ENCODE data around the gene RPP25L. TPM values are rescaled to one million over a fixed set of nuclear protein-coding genes. Genes with fewer than 3 reads are reported as not detected.

The RPP25L gene
- total RNA-seq, 3 donors from 2014 or later, result 28.5 to 37.9 (median 36.4) TPM

DNA sequence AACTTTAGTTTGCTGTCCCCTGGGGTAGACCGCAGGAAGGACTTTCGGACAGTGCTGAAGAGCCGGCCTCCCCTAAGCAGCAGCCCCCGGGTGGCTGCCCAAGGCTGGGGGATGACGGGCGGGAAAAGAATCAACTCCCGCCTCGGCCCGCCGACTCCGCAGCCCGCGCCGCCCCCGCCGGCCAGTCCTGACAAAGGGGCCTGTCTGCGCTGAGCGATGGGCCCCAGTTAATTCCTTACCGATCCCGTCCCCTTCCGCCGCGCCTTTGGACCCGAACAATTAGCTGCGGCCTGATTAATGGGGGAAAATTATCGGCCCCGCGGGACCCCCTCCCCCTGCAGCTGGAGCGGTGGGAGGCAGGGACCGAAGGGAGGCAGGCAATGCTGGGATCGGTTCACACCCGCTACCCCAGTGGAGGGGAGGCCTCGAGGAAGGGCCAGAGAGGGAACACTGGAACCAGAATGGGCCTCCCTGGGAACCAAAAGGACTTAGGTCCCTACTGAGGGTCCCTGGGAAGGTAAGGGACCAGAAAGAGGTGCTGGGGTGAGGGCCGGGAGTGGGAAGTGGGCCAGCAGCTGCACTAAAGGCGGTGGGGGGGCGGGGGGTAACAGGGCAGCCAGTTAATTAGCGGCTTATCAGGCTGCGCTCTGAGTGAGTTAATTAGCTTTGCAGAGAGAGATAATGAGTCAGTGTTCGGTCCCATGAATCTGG lies 12.7 kb upstream of the RPP25L start:
- H3K4me3 ChIP-seq, result no peak overlapping the region
- no peaks in the 10 kb centered on the region for H3K9me3 ChIP-seq
- intact Hi-C loops (cut with DNase I; ENCODE audit: low total_unique reads), result no loop called here
- no peaks in the 10 kb centered on the region for H3K36me3 ChIP-seq
- H3K4me1 ChIP-seq, result peaks cover 0 to 2% of the 10 kb centered on the region in 2 donors
- peaks cover 6 to 53% of the 10 kb centered on the region in 2 donors for H3K27me3 ChIP-seq
- no peak overlapping the region for H3K27ac ChIP-seq
- DNase-seq (ENCODE audit: low spot score in 2 of 2), result no peak
- TF ChIP-seq, protein P1, sequence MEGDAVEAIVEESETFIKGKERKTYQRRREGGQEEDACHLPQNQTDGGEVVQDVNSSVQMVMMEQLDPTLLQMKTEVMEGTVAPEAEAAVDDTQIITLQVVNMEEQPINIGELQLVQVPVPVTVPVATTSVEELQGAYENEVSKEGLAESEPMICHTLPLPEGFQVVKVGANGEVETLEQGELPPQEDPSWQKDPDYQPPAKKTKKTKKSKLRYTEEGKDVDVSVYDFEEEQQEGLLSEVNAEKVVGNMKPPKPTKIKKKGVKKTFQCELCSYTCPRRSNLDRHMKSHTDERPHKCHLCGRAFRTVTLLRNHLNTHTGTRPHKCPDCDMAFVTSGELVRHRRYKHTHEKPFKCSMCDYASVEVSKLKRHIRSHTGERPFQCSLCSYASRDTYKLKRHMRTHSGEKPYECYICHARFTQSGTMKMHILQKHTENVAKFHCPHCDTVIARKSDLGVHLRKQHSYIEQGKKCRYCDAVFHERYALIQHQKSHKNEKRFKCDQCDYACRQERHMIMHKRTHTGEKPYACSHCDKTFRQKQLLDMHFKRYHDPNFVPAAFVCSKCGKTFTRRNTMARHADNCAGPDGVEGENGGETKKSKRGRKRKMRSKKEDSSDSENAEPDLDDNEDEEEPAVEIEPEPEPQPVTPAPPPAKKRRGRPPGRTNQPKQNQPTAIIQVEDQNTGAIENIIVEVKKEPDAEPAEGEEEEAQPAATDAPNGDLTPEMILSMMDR (IDR thresholded peaks at IDR 0.05), result no peak

DNA sequence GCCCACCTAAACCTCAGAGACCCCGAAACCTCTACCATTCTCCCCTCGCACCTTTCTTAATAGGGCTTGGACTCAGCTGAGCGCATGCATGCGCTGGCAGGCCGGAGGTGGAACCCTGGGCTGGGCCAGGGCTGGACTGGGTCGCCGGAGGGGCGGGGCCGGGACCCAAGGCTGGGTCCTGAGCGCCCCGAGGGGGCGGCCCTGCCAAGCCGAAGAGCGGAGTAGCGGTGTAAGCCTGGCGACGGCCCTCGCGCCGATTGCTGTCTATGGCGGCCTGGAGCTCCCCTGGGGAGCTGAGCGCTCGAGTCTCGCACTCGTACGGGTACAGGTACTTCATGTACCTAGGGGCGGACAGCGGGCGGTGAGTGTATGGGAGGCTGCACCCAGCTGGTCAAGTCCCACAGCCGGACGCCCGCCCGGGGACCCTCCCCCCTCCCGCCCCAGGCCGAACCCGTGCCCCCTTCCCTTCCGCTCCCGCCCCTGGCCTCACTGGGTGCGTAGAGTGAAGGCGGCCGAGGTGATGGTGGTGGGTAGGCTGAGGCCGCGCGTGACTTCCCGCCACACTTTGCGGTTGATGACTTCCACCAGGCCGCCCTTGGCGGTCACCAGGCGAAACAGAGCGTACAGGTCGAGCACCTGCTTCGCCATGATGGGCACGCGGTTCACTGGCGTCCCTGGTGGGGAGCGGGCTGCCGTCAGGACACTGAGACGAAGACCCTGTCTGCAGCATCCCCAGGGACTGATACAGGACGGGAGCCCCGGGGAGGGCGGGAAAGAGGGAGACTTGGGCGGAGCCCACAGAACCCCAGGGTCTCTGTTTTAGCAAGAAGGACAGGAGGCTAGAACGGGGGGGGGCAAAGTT lies 11.7 kb upstream of the RPP25L start:
- H3K4me1 ChIP-seq, result peaks cover 0 to 8% of the 10 kb centered on the region in 2 donors
- TF ChIP-seq, protein P1 (IDR thresholded peaks at IDR 0.05), result no peak
- TF ChIP-seq POLR2AphosphoS5 (IDR thresholded peaks at IDR 0.05) (no peak), POLR2A (IDR thresholded peaks at IDR 0.05) (no peak)

DNA sequence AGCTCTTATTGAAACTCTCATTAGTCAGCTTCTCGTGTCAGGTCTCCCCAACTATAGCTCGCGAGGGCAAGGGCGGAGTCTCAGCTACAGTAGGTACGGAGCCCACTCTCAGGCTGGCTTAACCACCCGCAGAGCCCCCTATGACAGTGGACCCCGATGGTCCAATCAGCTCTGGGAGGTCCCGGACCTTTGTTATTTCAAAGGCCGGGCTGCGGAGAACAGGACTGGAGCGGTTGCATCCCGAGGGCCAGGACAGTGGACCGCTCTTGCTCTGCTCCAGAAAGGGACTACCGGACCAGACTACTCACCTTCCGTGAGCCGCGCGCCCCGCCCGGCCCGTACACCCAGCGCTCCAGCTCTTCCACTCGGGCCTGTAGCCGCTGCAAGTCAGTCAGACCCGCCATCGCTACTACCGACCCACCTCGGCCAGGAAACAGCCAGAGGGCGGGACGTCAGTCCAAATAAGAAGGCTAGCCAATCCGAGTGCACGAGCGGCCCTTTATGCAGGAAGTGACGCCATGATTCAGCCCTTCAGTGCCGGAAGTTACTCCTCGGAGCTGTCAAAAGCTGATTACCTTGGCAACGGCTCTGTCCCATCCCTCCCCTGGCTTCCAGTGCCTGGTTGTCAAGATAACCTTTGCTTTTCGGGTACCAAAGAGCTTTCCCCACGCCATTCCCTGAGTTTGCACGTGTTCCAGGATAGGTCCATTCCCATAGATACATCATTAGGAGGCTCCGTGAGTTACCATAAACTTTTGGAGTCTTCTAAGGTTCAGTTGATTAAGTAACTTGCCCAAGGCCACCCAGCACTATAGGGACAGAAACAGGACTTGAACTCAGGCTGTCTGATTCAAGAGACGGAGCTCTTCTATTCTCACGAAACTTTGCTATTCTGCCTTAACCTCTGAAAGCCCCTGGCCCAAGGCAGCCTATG lies 8.4 kb upstream of the RPP25L start, which contains the start of gene DCTN3:
TSS of gene DCTN3 (minus strand) at position 435 of the 934 bp plus-strand sequence. CDS start at position 404, 31 bp downstream.
- TF ChIP-seq POLR2A (IDR thresholded peaks at IDR 0.05), result no peak
- TF ChIP-seq, protein P1 (IDR thresholded peaks at IDR 0.05), result no peak
- peak; percentile 22 to 60 (median 25) for TF ChIP-seq POLR2AphosphoS5 (IDR thresholded peaks at IDR 0.05)
- H3K27me3 ChIP-seq, result peaks cover 0 to 26% of the 10 kb centered on the region in 2 donors
- intact Hi-C loops (cut with DNase I; ENCODE audit: low total_unique reads), result no loop called here
- DNase-seq (ENCODE audit: low spot score in 2 of 2), result peak; percentile 91 to 94
- H3K4me3 ChIP-seq, result peak within 1 kb of the TSS; percentile 76 to 84 (median 76)
- peak within 1 kb of the TSS; percentile 45 to 67 for H3K27ac ChIP-seq
- peaks cover 0 to 8% of the 10 kb centered on the region in 2 donors for H3K4me1 ChIP-seq
- H3K36me3 ChIP-seq, result peaks cover 11% of the 10 kb centered on the region
- no peaks in the 10 kb centered on the region for H3K9me3 ChIP-seq

More for the DNA sequence above, 11.7 kb upstream of the RPP25L start:
- intact Hi-C loops (cut with DNase I; ENCODE audit: low total_unique reads), result no loop called here
- H3K27me3 ChIP-seq, result peaks cover 6 to 53% of the 10 kb centered on the region in 2 donors
- H3K36me3 ChIP-seq, result no peaks in the 10 kb centered on the region
- no peak for DNase-seq (ENCODE audit: low spot score in 2 of 2)
- peak overlapping the region in 1 of 3 donors; percentile 43 for H3K4me3 ChIP-seq
- no peaks in the 10 kb centered on the region for H3K9me3 ChIP-seq
- H3K27ac ChIP-seq, result no peak overlapping the region

DNA sequence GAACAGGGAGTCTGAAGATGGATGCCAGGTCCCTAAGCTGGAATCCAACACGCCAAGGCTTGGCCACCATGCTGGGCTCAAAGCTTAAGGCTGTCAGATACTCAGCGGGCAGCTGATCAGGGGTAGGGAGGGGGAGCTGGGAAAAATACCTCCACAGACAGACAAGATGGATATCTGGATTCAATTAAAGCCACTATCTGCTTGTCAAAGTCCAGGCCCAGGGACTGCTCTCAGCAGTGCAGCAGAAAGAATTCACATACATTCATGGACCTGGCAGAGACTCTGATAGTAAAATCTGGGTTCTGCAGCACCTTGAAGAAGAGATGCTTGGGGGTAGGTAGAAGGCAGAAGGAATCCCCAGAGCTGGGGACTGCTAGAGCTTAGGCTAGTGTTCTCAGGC lies 3.2 kb upstream of the RPP25L start:
- no peak for DNase-seq (ENCODE audit: low spot score in 2 of 2)
- no peak overlapping the region for H3K27ac ChIP-seq
- H3K9me3 ChIP-seq, result no peaks in the 10 kb centered on the region
- intact Hi-C loops (cut with DNase I; ENCODE audit: low total_unique reads), result no loop called here
- no peak for TF ChIP-seq POLR2A (IDR thresholded peaks at IDR 0.05)
- TF ChIP-seq, protein P1 (IDR thresholded peaks at IDR 0.05), result no peak
- no peak for TF ChIP-seq POLR2AphosphoS5 (IDR thresholded peaks at IDR 0.05)
- H3K4me3 ChIP-seq, result no peak overlapping the region
- H3K4me1 ChIP-seq, result peaks cover 5 to 8% of the 10 kb centered on the region in 2 donors
- no peaks in the 10 kb centered on the region for H3K27me3 ChIP-seq
- H3K36me3 ChIP-seq, result peaks cover 11% of the 10 kb centered on the region

Measured in breast epithelium (tissue), 4 donors.